Astrocyte (in vitro differentiated cells and primary cell): ENCODE measurements around the gene CTDP1.

ENCODE experiments used
- CTCF ChIP-seq: IDR thresholded peaks from 2 replicates; pipeline ENCODE4 v1.5.1; 2011; ENCODE audit warnings: low read depth, mild to moderate bottlenecking, inconsistent platforms, low read length, moderate library complexity; ENCODE audit not compliant: insufficient read depth
- EZH2 ChIP-seq: IDR thresholded peaks from 2 replicates; pipeline ENCODE4 v1.6.1; 2012; ENCODE audit warnings: mild to moderate bottlenecking, low read length, inconsistent platforms; ENCODE audit not compliant: insufficient read depth

- TF ChIP-seq CTCF = no peak
- no peak for TF ChIP-seq EZH2
Observed at GRCh38 chr18:79714531-79715240, 35.1 kb downstream of the CTDP1 start.
